A549 (cell line): Measurements from ENCODE around the gene SEC31A. TPM values are rescaled to one million over a fixed set of nuclear protein-coding genes. Genes with fewer than 3 reads are reported as not detected.

Source experiments
- ATAC-seq, 2 experiments: fragments of 200-7000 bp in 1 of 2; fragments of >200 bp in 1 of 2; cut with Nextera tagmentation in 1 of 2; cut with Tn5 transposase in 1 of 2; 3 replicates each; pipeline versions ENCODE4 v1.8.0 to v1.9.1; 2018 to 2020; ENCODE audit warnings: mild to moderate bottlenecking in 1 of 2, moderate library complexity in 1 of 2
- CTCF ChIA-PET: fragments of 300-600 bp; sonication (Branson Sonifier 250); formaldehyde crosslinking; extraction: SDS; loops from one replicate; lab custom pipeline; 2021; ENCODE audit warnings: antibody characterized with exemption, inconsistent platforms; lab: Yijun Ruan, JAX
- POLR2A ChIA-PET: fragments of 350-600 bp; formaldehyde crosslinking; extraction: SDS; loops from one replicate; lab custom pipeline; 2021; ENCODE audit warnings: antibody characterized with exemption, inconsistent platforms; lab: Yijun Ruan, JAX
- DNase-seq, 2 experiments: peaks; one replicate each; pipeline versions ENCODE4 v3.0.0 to v3.0.0-alpha.2; 2011 to 2016; ENCODE audit warnings: low read depth in 1 of 2, low spot score in 1 of 2
- FAIRE-seq: peaks from 2 replicates; lab custom pipeline; 2011; peaks lifted over from hg19 to GRCh38; lab: Jason Lieb, UNC
- H3K27ac ChIP-seq, 2 experiments: fragments of >200 bp; sonication (Bioruptor Twin); formaldehyde crosslinking; 3 replicates each; pipeline ENCODE4 v1.5.1; 2016 to 2017
- H3K4me1 ChIP-seq: fragments of >200 bp; sonication (Bioruptor Twin); formaldehyde crosslinking; 3 replicates; pipeline ENCODE4 v1.6.1; 2016
- H3K4me2 ChIP-seq: fragments of >200 bp; sonication (Bioruptor Twin); formaldehyde crosslinking; 3 replicates; pipeline ENCODE4 v1.6.1; 2016
- H3K4me3 ChIP-seq: fragments of >200 bp; sonication (Bioruptor Twin); formaldehyde crosslinking; 3 replicates; pipeline ENCODE4 v1.5.1; 2016
- H3K9me3 ChIP-seq: fragments of >200 bp; sonication (Bioruptor Twin); formaldehyde crosslinking; 3 replicates; pipeline ENCODE4 v1.6.1; 2016
- CBX2 ChIP-seq: fragments of 200-600 bp; sonication (generic); IDR thresholded peaks from 2 replicates; pipeline ENCODE4 v1.6.1; 2016; ENCODE audit warnings: low read depth, mild to moderate bottlenecking, borderline replicate concordance
- EHMT2 ChIP-seq: fragments of 200-600 bp; sonication (generic); IDR thresholded peaks from 2 replicates; pipeline ENCODE4 v1.6.1; 2016; ENCODE audit warnings: antibody characterized with exemption, low read depth, mild to moderate bottlenecking, moderate library complexity
- EP300 ChIP-seq, 2 experiments: fragments of >200 bp; sonication (Bioruptor Twin); formaldehyde crosslinking; IDR thresholded peaks; 2 replicates in 1 of 2; 3 replicates in 1 of 2; pipeline ENCODE4 v1.6.1; 2016 to 2017
- FOSB ChIP-seq: fragments of 250-450 bp; sonication (Bioruptor Pico); IDR thresholded peaks from 2 replicates; pipeline ENCODE4 v1.5.0; 2020; ENCODE audit warnings: mild to moderate bottlenecking, moderate library complexity
- HDAC2 ChIP-seq: fragments of 200-600 bp; sonication (generic); IDR thresholded peaks from 2 replicates; pipeline ENCODE4 v1.6.1; 2016
- HOXB13 ChIP-seq: fragments of 250-450 bp; sonication (Bioruptor Pico); IDR thresholded peaks from 2 replicates; pipeline ENCODE4 v1.5.0; 2020; ENCODE audit warnings: low read depth, mild to moderate bottlenecking, moderate library complexity
- HOXB5 ChIP-seq: fragments of 250-450 bp; sonication (Bioruptor Pico); IDR thresholded peaks from 2 replicates; pipeline ENCODE4 v1.5.0; 2020; ENCODE audit warnings: mild to moderate bottlenecking, moderate library complexity
- JUN ChIP-seq, 2 experiments: fragments of >200 bp; sonication (Bioruptor Twin); formaldehyde crosslinking; IDR thresholded peaks; 2 replicates in 1 of 2; 3 replicates in 1 of 2; pipeline ENCODE4 v1.6.1; 2016 to 2017
- KDM5A ChIP-seq: fragments of 200-600 bp; sonication (generic); IDR thresholded peaks from 2 replicates; pipeline ENCODE4 v1.6.1; 2016; ENCODE audit warnings: antibody characterized with exemption, mild to moderate bottlenecking
- MAZ ChIP-seq: fragments of 150-350 bp; IDR thresholded peaks from 2 replicates; pipeline ENCODE4 v1.6.1; 2014; ENCODE audit warnings: antibody characterized with exemption, low read depth, low read length, borderline replicate concordance
- NR3C1 ChIP-seq: fragments of >200 bp; sonication (Bioruptor Twin); formaldehyde crosslinking; IDR thresholded peaks from 3 replicates; pipeline ENCODE4 v1.6.1; 2017
- PHF8 ChIP-seq: fragments of 200-600 bp; sonication (generic); IDR thresholded peaks from 2 replicates; pipeline ENCODE4 v1.6.1; 2016; ENCODE audit warnings: low read depth, mild to moderate bottlenecking, antibody characterized with exemption, moderate library complexity, borderline replicate concordance
- RAD21 ChIP-seq, 2 experiments: fragments of >200 bp in 1 of 2; sonication (Bioruptor Twin) in 1 of 2; formaldehyde crosslinking in 1 of 2; IDR thresholded peaks in 1 of 2; conservative IDR thresholded peaks in 1 of 2; 2 replicates in 1 of 2; 3 replicates in 1 of 2; pipeline ENCODE4 v1.6.1; 2012 to 2018; ENCODE audit warnings: inconsistent platforms in 1 of 2
- RCOR1 ChIP-seq: fragments of 150-350 bp; IDR thresholded peaks from 2 replicates; pipeline ENCODE4 v1.6.1; 2014; ENCODE audit warnings: antibody characterized with exemption, low read length, low read depth
- RFX5 ChIP-seq: fragments of 450-650 bp; IDR thresholded peaks from 2 replicates; pipeline ENCODE4 v1.7.1; 2014; ENCODE audit warnings: antibody characterized with exemption, mild to moderate bottlenecking, moderate library complexity
- RNF2 ChIP-seq: fragments of 200-600 bp; sonication (generic); IDR thresholded peaks from 2 replicates; pipeline ENCODE4 v1.6.1; 2016; ENCODE audit warnings: low read depth, mild to moderate bottlenecking, antibody characterized with exemption, moderate library complexity, borderline replicate concordance
- TFCP2L1 ChIP-seq: fragments of 250-450 bp; sonication (Bioruptor Pico); IDR thresholded peaks from 2 replicates; pipeline ENCODE4 v1.5.0; 2021; ENCODE audit warnings: mild to moderate bottlenecking
- TP53 ChIP-seq: fragments of 250-450 bp; sonication (Bioruptor Pico); IDR thresholded peaks from 2 replicates; pipeline ENCODE4 v1.5.0; 2021; ENCODE audit warnings: mild to moderate bottlenecking, moderate library complexity
- ZFP36 ChIP-seq: fragments of 450-650 bp; IDR thresholded peaks from 2 replicates; pipeline ENCODE4 v1.6.1; 2014; ENCODE audit warnings: borderline replicate concordance; ENCODE audit not compliant: partially characterized antibody
- ZSCAN20 ChIP-seq: fragments of 250-450 bp; sonication (Bioruptor Pico); IDR thresholded peaks from 2 replicates; pipeline ENCODE4 v1.8.0; 2022; ENCODE audit warnings: mild to moderate bottlenecking, moderate library complexity
- WGBS: methylation state at CpG from one replicate; pipeline ENCODE4 v1.1.6; 2017; ENCODE audit errors: missing lambda C conversion rate; 5-methylcytosine and 5-hydroxymethylcytosine counted together
- polyA plus RNA-seq, 4 experiments: library from polyadenylated mRNA; depleted of rRNA in 3 of 4; stranded (reverse); fragments of >200 nt; fragmentation: RNase III in 1 of 4; extraction: RNeasy Plus Mini Kit Qiagen cat#74134 plus additional on column Dnase treatment in 1 of 4; gene quantifications; 2 replicates in 3 of 4; 3 replicates in 1 of 4; pipeline ENCODE4 v1.2.3, GENCODE V29; 2011 to 2017
- TF ChIP-seq, protein P1 (sequence below): fragments of >200 bp; sonication (Bioruptor Twin); formaldehyde crosslinking; IDR thresholded peaks from 3 replicates; pipeline ENCODE4 v1.6.1; 2016
- TF ChIP-seq, protein P2 (sequence below): fragments of >200 bp; sonication (Bioruptor Twin); formaldehyde crosslinking; IDR thresholded peaks from 3 replicates; pipeline ENCODE4 v1.5.1; 2016
- TF ChIP-seq, protein P3 (sequence below): fragments of 200-600 bp; sonication (generic); IDR thresholded peaks from 2 replicates; pipeline ENCODE4 v1.6.1; 2016; ENCODE audit warnings: antibody characterized with exemption, mild to moderate bottlenecking, moderate library complexity

Gene SEC31A
- polyA plus RNA-seq, 2 of the 4 experiments (the other 2 are of a cell fraction): 67.8 to 127 TPM

DNA sequence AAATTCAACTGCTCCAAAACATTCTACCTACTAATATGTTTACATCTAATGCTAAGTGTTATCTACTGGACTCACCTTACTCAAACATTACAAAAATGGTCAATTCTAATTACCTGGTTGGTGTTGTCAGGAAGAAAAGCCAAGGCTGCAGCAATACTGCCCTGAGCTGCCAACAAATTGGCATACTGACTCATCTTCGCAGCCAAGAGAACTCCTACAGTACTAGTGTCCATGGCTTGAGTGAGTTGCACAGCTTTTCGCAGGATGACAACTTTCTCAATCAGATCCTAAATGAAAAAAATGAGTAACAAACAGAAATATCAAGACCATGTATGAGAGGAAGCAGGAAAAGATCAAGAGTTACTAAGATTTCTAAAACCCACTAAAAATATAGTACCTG, 39.6 kb downstream of the SEC31A start:
- no peak overlapping the region for H3K27ac ChIP-seq
- H3K4me3 ChIP-seq: no peak overlapping the region
- DNase-seq (no peak), FAIRE-seq (no peak), ATAC-seq (no peak)
- H3K4me1 ChIP-seq: no peaks in the 10 kb centered on the region
- ChIA-PET POLR2A (no interaction called here), CTCF (interaction anchor here (0.7 to 1.4 kb wide), 3 partner anchors 9 to 1173 kb away, joined by 3 to 5 read pairs (median 3); no protein-coding TSS in a partner anchor)
- no peak overlapping the region for H3K4me2 ChIP-seq
- TF ChIP-seq FOSB (CRISPR knock-in tag): no peak
- TF ChIP-seq TFCP2L1 (CRISPR knock-in tag): no peak
- no peak for TF ChIP-seq ZSCAN20
- no peak for TF ChIP-seq RFX5
- no peak for TF ChIP-seq PHF8
- TF ChIP-seq, protein P1, sequence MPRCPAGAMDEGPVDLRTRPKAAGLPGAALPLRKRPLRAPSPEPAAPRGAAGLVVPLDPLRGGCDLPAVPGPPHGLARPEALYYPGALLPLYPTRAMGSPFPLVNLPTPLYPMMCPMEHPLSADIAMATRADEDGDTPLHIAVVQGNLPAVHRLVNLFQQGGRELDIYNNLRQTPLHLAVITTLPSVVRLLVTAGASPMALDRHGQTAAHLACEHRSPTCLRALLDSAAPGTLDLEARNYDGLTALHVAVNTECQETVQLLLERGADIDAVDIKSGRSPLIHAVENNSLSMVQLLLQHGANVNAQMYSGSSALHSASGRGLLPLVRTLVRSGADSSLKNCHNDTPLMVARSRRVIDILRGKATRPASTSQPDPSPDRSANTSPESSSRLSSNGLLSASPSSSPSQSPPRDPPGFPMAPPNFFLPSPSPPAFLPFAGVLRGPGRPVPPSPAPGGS: no peak
- TF ChIP-seq MAZ: no peak
- no peak for TF ChIP-seq TP53 (CRISPR knock-in tag)
- TF ChIP-seq ZFP36: no peak
- no peaks in the 10 kb centered on the region for H3K9me3 ChIP-seq
- 94% methylated on average over 2 of the region's 2 CpGs for WGBS

DNA sequence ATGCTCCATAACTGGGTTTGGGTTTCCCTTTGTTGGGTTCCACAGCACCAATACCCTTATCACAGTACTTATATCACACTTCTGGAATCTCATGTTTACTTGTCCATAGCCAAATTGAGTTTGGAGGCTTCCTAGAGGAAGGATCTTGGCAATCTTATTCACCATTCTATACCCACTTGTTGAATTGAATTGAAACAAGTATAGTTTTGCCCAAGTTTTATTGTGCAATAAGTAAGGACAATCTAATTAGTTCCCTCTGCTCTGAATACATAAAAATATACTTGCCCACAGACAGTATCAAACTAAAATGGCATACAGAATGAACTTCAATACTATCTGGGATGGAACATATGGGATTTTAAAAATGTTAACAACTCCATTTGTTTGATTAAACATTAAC, 40.3 kb downstream of the SEC31A start:
- Histone ChIP-seq H3K27ac (no peak overlapping the region), H3K4me3 (no peak overlapping the region), H3K4me1 (no peaks in the 10 kb centered on the region), H3K9me3 (no peaks in the 10 kb centered on the region), H3K4me2 (no peak overlapping the region)
- POLR2A ChIA-PET: no interaction called here
- DNase-seq: no peak
- no peak for TF ChIP-seq CBX2
- TF ChIP-seq KDM5A: no peak
- no peak for ATAC-seq
- no peak for FAIRE-seq
- CTCF ChIA-PET: interaction anchor here (1.0 kb wide), 1 partner anchor 9 kb away, joined by 5 read pairs; no protein-coding TSS in a partner anchor

DNA sequence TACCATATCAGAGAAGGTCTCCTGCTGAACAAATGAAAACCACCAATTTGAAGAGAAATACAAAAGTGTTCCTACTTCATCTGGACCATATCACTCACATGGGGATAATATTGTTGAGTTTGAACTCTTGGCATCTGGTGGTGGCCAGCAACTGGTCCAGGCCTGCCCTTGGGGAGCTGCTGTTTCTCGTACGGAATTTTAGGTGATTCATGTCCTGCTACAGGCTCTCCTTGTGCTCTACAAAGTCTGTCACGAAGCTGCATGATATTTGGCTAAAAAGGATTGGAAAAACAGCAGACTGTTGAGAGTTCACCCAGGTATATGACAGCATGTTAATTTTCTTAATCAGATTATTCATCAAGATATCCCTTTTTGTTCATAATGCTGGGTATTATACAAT, 42.2 kb downstream of the SEC31A start:
- Histone ChIP-seq H3K4me3 (no peak overlapping the region), H3K27ac (no peak overlapping the region), H3K9me3 (no peaks in the 10 kb centered on the region)
- ATAC-seq: no peak
- WGBS: 86% methylated on average over 3 of the region's 3 CpGs
- TF ChIP-seq HOXB13: no peak
- TF ChIP-seq NR3C1: no peak
- TF ChIP-seq HOXB5 (CRISPR knock-in tag): no peak
- no peak for TF ChIP-seq EHMT2
- TF ChIP-seq, all 56 proteins: peak for 0
- no peak overlapping the region for H3K4me2 ChIP-seq
- CTCF ChIA-PET: no interaction called here
- DNase-seq (no peak), FAIRE-seq (no peak)
- POLR2A ChIA-PET: no interaction called here
- no peaks in the 10 kb centered on the region for H3K4me1 ChIP-seq

DNA sequence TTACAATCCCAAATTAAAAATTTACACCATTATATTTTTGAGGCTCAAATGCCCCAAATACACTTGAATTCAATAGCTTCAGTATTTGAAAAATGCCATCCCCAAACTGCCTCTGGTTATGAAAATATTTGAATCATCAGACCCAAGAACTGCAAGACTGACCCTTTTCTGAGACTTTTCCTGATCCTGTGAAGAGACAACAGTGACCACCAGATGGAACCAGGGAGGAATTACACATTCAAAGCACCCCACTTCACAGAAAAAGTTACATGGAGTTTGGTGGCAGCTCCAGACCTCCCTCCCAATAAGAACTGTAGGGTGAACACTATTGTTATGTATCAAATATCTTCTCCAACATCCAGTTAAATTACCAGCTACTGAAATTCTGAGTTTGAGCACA, 48.4 kb downstream of the SEC31A start:
- peak; percentile 6 to 15 for DNase-seq
- FAIRE-seq: no peak
- CTCF ChIA-PET: interaction anchor here (0.6 to 1.9 kb wide), 7 partner anchors 9 to 283 kb away, joined by 3 to 5 read pairs (median 3); no protein-coding TSS in a partner anchor
- ATAC-seq: peak; percentile 82 to 85
- no peak for TF ChIP-seq HDAC2
- TF ChIP-seq, protein P2, sequence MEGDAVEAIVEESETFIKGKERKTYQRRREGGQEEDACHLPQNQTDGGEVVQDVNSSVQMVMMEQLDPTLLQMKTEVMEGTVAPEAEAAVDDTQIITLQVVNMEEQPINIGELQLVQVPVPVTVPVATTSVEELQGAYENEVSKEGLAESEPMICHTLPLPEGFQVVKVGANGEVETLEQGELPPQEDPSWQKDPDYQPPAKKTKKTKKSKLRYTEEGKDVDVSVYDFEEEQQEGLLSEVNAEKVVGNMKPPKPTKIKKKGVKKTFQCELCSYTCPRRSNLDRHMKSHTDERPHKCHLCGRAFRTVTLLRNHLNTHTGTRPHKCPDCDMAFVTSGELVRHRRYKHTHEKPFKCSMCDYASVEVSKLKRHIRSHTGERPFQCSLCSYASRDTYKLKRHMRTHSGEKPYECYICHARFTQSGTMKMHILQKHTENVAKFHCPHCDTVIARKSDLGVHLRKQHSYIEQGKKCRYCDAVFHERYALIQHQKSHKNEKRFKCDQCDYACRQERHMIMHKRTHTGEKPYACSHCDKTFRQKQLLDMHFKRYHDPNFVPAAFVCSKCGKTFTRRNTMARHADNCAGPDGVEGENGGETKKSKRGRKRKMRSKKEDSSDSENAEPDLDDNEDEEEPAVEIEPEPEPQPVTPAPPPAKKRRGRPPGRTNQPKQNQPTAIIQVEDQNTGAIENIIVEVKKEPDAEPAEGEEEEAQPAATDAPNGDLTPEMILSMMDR: 0 out of 3 replicates have a peak, but pooled peaks have one; percentile 10
- TF ChIP-seq MAZ: no peak
- TF ChIP-seq, protein P3, sequence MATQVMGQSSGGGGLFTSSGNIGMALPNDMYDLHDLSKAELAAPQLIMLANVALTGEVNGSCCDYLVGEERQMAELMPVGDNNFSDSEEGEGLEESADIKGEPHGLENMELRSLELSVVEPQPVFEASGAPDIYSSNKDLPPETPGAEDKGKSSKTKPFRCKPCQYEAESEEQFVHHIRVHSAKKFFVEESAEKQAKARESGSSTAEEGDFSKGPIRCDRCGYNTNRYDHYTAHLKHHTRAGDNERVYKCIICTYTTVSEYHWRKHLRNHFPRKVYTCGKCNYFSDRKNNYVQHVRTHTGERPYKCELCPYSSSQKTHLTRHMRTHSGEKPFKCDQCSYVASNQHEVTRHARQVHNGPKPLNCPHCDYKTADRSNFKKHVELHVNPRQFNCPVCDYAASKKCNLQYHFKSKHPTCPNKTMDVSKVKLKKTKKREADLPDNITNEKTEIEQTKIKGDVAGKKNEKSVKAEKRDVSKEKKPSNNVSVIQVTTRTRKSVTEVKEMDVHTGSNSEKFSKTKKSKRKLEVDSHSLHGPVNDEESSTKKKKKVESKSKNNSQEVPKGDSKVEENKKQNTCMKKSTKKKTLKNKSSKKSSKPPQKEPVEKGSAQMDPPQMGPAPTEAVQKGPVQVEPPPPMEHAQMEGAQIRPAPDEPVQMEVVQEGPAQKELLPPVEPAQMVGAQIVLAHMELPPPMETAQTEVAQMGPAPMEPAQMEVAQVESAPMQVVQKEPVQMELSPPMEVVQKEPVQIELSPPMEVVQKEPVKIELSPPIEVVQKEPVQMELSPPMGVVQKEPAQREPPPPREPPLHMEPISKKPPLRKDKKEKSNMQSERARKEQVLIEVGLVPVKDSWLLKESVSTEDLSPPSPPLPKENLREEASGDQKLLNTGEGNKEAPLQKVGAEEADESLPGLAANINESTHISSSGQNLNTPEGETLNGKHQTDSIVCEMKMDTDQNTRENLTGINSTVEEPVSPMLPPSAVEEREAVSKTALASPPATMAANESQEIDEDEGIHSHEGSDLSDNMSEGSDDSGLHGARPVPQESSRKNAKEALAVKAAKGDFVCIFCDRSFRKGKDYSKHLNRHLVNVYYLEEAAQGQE: no peak
- no peak for TF ChIP-seq JUN (IDR thresholded peaks at IDR 0.05)
- no peak for TF ChIP-seq RCOR1
- TF ChIP-seq EP300 (IDR thresholded peaks at IDR 0.05): no peak
- peak in 1 of 2 experiments; percentile 18; a peak in 1 of 5 replicates for TF ChIP-seq RAD21 (conservative IDR thresholded peaks at IDR 0.05 in 1 of 2, IDR thresholded peaks at IDR 0.05 in 1 of 2)
- TF ChIP-seq NR3C1: no peak
- no peak for TF ChIP-seq CBX2
- TF ChIP-seq RNF2: no peak
- Histone ChIP-seq H3K9me3 (no peaks in the 10 kb centered on the region), H3K4me3 (no peak overlapping the region), H3K4me2 (no peak overlapping the region), H3K4me1 (no peaks in the 10 kb centered on the region), H3K27ac (no peak overlapping the region)
- POLR2A ChIA-PET: no interaction called here
